BJ (cell line): ENCODE measurements around the gene ZGPAT. TPM values are rescaled to one million over a fixed set of nuclear protein-coding genes. Genes with fewer than 3 reads are reported as not detected.

Experiments used
- CTCF ChIA-PET: fragments of 350-600 bp; formaldehyde crosslinking; extraction: SDS; loops from one replicate; lab custom pipeline; 2021; ENCODE audit warnings: antibody characterized with exemption, inconsistent platforms; lab: Yijun Ruan, JAX
- POLR2A ChIA-PET: fragments of 300-600 bp; sonication (Branson Sonifier 250); formaldehyde crosslinking; extraction: SDS; loops from one replicate; lab custom pipeline; 2021; ENCODE audit warnings: antibody characterized with exemption; lab: Charles Lee
- DNase-seq: peaks from one replicate; pipeline ENCODE4 v3.0.0-alpha.2; 2011; ENCODE audit warnings: low read depth
- H3K27me3 ChIP-seq: 2 replicates; pipeline ENCODE4 v1.6.0; 2011; ENCODE audit warnings: low read length; ENCODE audit not compliant: control insufficient read depth, insufficient read depth
- H3K36me3 ChIP-seq: 2 replicates; pipeline ENCODE4 v1.5.1; 2011; ENCODE audit warnings: low read length; ENCODE audit not compliant: control insufficient read depth, insufficient read depth
- H3K4me3 ChIP-seq: 2 replicates; pipeline ENCODE4 v1.5.1; 2011; ENCODE audit warnings: low read depth, mild to moderate bottlenecking, control low read depth, low read length
- CTCF ChIP-seq: IDR thresholded peaks from 2 replicates; pipeline ENCODE4 v1.5.1; 2011; ENCODE audit warnings: low read depth, mild to moderate bottlenecking, control low read depth, inconsistent platforms, low read length, moderate library complexity; ENCODE audit not compliant: insufficient read depth
- polyA plus RNA-seq: library from polyadenylated mRNA; depleted of rRNA; stranded (reverse); fragments of >200 nt; gene quantifications from 2 replicates; pipeline ENCODE4 v1.2.3, GENCODE V29; 2011

ZGPAT gene
- polyA plus RNA-seq, 1 experiment, result 15.9 TPM

- DNase-seq, result no peak
- ChIA-PET CTCF (no interaction called here), POLR2A (no interaction called here)
- no peak for TF ChIP-seq CTCF
- Histone ChIP-seq H3K27me3 (no peaks in the 10 kb centered on the region), H3K36me3 (peaks cover 11% of the 10 kb centered on the region), H3K4me3 (no peak overlapping the region)
Observed at GRCh38 chr20:63745961-63746731, 38.3 kb downstream of the ZGPAT start.

- no peak for TF ChIP-seq CTCF
- H3K4me3 ChIP-seq, result no peak overlapping the region
- peaks cover 8% of the 10 kb centered on the region for H3K36me3 ChIP-seq
- no peak for DNase-seq
- POLR2A ChIA-PET, result no interaction called here
- CTCF ChIA-PET, result no interaction called here
- H3K27me3 ChIP-seq, result no peaks in the 10 kb centered on the region
Observed at GRCh38 chr20:63746751-63747315, 39.0 kb downstream of the ZGPAT start.

- H3K27me3 ChIP-seq, result no peaks in the 10 kb centered on the region
- POLR2A ChIA-PET, result no interaction called here
- CTCF ChIA-PET, result interaction anchor here (0.6 to 1.4 kb wide), 2 partner anchors 13 to 37 kb away, joined by 3 to 4 read pairs; no protein-coding TSS in a partner anchor
- TF ChIP-seq CTCF, result no peak
- peaks cover 6% of the 10 kb centered on the region for H3K36me3 ChIP-seq
- DNase-seq, result no peak
- no peak overlapping the region for H3K4me3 ChIP-seq
Observed at GRCh38 chr20:63747622-63748069, 39.8 kb downstream of the ZGPAT start.

- ChIA-PET CTCF (interaction anchor here (0.6 to 1.4 kb wide), 3 partner anchors 12 to 37 kb away, joined by 3 to 4 read pairs (median 3); no protein-coding TSS in a partner anchor), POLR2A (no interaction called here)
- TF ChIP-seq CTCF, result no peak
- Histone ChIP-seq H3K4me3 (no peak overlapping the region), H3K36me3 (peaks cover 2% of the 10 kb centered on the region; the same call in 1 of the 2 replicates), H3K27me3 (no peaks in the 10 kb centered on the region)
- DNase-seq, result no peak
Observed at GRCh38 chr20:63748070-63748933, 40.5 kb downstream of the ZGPAT start.

GRCh38 chr20:63748934-63749270, 41.1 kb downstream of the ZGPAT start:
- POLR2A ChIA-PET, result no interaction called here
- H3K27me3 ChIP-seq, result no peaks in the 10 kb centered on the region
- CTCF ChIA-PET, result interaction anchor here (1.1 to 1.4 kb wide), 2 partner anchors 27 to 36 kb away, joined by 3 read pairs; no protein-coding TSS in a partner anchor
- H3K4me3 ChIP-seq, result no peak overlapping the region
- no peak for DNase-seq
- H3K36me3 ChIP-seq, result no peaks in the 10 kb centered on the region
- TF ChIP-seq CTCF, result no peak
